Nephron progenitor cell (in vitro differentiated cells): Measurements from ENCODE around the gene KRTAP2-3.

Experiments used
- DNase-seq: peaks from one replicate; pipeline ENCODE4 v3.0.0; 2021
- H3K27ac Mint-ChIP-seq: 2 replicates; pipeline ENCODE4 v1.8.0; 2021; ENCODE audit warnings: mild to moderate bottlenecking, moderate library complexity, mixed read lengths
- H3K27me3 Mint-ChIP-seq: 2 replicates; pipeline ENCODE4 v1.8.0; 2021; ENCODE audit warnings: mild to moderate bottlenecking, low read depth, mixed read lengths; ENCODE audit not compliant: poor library complexity
- H3K36me3 Mint-ChIP-seq: 2 replicates; pipeline ENCODE4 v1.8.0; 2021; ENCODE audit warnings: low read depth, mixed read lengths
- H3K4me1 Mint-ChIP-seq: 2 replicates; pipeline ENCODE4 v1.8.0; 2021; ENCODE audit warnings: mixed read lengths
- H3K4me3 Mint-ChIP-seq: 2 replicates; pipeline ENCODE4 v1.8.0; 2021; ENCODE audit warnings: mild to moderate bottlenecking, moderate library complexity, mixed read lengths
- H3K9me3 Mint-ChIP-seq: 2 replicates; pipeline ENCODE4 v1.8.0; 2021; ENCODE audit warnings: mild to moderate bottlenecking, moderate library complexity, mixed read lengths
- CTCF ChIP-seq: fragments of 200-600 bp; sonication (generic); IDR thresholded peaks from 2 replicates; pipeline ENCODE4 v1.5.0; 2021; ENCODE audit warnings: antibody characterized with exemption

The KRTAP2-3 gene

GRCh38 chr17:41076788-41077187, 16.9 kb upstream of the KRTAP2-3 start:
- Mint-ChIP-seq H3K36me3 (no peaks in the 10 kb centered on the region), H3K4me3 (no peak overlapping the region), H3K27ac (no peak overlapping the region), H3K27me3 (peaks cover 7% of the 10 kb centered on the region), H3K9me3 (no peaks in the 10 kb centered on the region), H3K4me1 (no peaks in the 10 kb centered on the region)
- no peak for TF ChIP-seq CTCF
- DNase-seq, result no peak

GRCh38 chr17:41073676-41074075, 13.8 kb upstream of the KRTAP2-3 start:
- Mint-ChIP-seq H3K4me1 (no peaks in the 10 kb centered on the region), H3K4me3 (no peak overlapping the region), H3K27me3 (peaks cover 7% of the 10 kb centered on the region), H3K27ac (no peak overlapping the region), H3K9me3 (no peaks in the 10 kb centered on the region), H3K36me3 (no peaks in the 10 kb centered on the region)
- TF ChIP-seq CTCF, result no peak
- no peak for DNase-seq

DNA sequence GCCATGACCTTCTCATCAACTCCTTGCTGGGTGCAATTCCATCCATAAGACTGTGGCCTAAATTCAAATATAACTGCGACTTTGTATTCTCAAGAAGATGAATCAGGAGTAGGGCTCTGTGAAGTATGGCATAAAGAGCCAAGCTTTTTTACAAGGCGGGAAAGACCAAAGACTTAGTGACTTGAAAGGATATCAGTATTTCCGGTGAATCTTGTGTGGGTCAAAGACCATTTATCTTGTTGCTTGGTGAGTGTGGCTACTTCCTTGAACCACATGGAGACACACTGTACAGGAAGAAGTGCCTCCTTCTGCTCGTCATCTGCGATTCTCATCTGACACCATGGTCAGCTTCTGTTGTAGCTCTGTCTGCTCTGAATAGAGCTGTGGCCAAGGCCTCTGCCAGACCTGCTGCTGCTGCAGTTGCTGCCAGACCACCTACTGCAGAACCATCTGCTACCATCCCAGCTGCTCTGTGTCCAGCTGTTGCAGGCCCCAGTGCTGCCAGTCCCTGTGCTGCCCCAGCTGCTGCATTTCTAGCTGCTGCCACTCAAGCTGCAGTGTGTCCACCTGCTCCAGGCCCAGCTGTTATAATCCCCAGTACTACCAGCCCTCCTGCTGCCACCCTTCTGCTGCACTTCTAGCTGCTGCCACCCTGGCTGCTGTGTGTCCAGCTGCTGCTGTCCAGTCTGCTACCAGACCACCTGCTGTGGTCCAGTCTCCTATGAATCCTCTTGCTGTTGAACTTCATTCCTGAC, 11.9 kb upstream of the KRTAP2-3 start:
- Mint-ChIP-seq H3K36me3 (no peaks in the 10 kb centered on the region), H3K27me3 (peaks cover 6% of the 10 kb centered on the region), H3K27ac (no peak overlapping the region), H3K4me1 (no peaks in the 10 kb centered on the region), H3K9me3 (no peaks in the 10 kb centered on the region), H3K4me3 (no peak overlapping the region)
- no peak for DNase-seq
- no peak for TF ChIP-seq CTCF

GRCh38 chr17:41069031-41069430, 9.1 kb upstream of the KRTAP2-3 start:
- no peaks in the 10 kb centered on the region for H3K9me3 Mint-ChIP-seq
- TF ChIP-seq CTCF, result no peak
- no peak overlapping the region for H3K27ac Mint-ChIP-seq
- H3K4me3 Mint-ChIP-seq, result no peak overlapping the region
- H3K27me3 Mint-ChIP-seq, result peaks cover 3% of the 10 kb centered on the region
- DNase-seq, result no peak
- H3K4me1 Mint-ChIP-seq, result no peaks in the 10 kb centered on the region
- H3K36me3 Mint-ChIP-seq, result no peaks in the 10 kb centered on the region

GRCh38 chr17:41067281-41067680, 7.4 kb upstream of the KRTAP2-3 start:
- no peaks in the 10 kb centered on the region for H3K9me3 Mint-ChIP-seq
- no peak for TF ChIP-seq CTCF
- H3K4me3 Mint-ChIP-seq, result no peak overlapping the region
- H3K27me3 Mint-ChIP-seq, result peaks cover 4% of the 10 kb centered on the region
- no peak overlapping the region for H3K27ac Mint-ChIP-seq
- no peaks in the 10 kb centered on the region for H3K4me1 Mint-ChIP-seq
- DNase-seq, result no peak
- H3K36me3 Mint-ChIP-seq, result no peaks in the 10 kb centered on the region
